Testis (tissue), 2 donors: ENCODE results near the gene PRKRIP1.

Source experiments
- POLR2A ChIP-seq: fragments of 450-650 bp; IDR thresholded peaks from one replicate; pipeline ENCODE4 v1.6.1; 2017; ENCODE audit warnings: antibody characterized with exemption, mild to moderate bottlenecking, moderate library complexity
- TF ChIP-seq, protein P1 (sequence below), 3 experiments: fragments of 450-650 bp in 2 of 3; fragments of 200-600 bp in 1 of 3; sonication (generic) in 1 of 3; IDR thresholded peaks; one replicate each; pipeline ENCODE4 v1.5.1; 2016 to 2019; ENCODE audit warnings: antibody characterized with exemption in 3 of 3, mild to moderate bottlenecking in 2 of 3, moderate library complexity in 1 of 3

DNA sequence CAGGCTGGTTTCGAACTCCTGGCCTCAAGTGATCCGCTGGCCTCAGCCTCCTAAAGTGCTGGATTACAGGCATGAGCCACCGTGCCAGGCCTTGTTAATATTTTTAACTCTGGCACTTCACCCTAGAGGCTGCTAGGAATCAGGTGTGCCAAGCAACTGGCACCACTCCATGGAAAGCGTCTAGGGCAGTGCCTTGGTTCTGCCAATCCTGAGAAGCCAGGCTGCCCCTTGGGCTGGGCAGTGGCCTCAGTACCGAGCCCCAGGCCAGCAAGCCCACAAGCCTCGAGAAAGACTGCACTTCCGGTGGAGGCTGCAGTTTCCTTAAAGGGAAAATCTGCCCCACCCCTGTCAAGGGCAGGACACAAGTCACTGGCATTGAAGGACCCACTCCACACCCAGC is 57.2 kb downstream of the PRKRIP1 start:
- TF ChIP-seq, protein P1, sequence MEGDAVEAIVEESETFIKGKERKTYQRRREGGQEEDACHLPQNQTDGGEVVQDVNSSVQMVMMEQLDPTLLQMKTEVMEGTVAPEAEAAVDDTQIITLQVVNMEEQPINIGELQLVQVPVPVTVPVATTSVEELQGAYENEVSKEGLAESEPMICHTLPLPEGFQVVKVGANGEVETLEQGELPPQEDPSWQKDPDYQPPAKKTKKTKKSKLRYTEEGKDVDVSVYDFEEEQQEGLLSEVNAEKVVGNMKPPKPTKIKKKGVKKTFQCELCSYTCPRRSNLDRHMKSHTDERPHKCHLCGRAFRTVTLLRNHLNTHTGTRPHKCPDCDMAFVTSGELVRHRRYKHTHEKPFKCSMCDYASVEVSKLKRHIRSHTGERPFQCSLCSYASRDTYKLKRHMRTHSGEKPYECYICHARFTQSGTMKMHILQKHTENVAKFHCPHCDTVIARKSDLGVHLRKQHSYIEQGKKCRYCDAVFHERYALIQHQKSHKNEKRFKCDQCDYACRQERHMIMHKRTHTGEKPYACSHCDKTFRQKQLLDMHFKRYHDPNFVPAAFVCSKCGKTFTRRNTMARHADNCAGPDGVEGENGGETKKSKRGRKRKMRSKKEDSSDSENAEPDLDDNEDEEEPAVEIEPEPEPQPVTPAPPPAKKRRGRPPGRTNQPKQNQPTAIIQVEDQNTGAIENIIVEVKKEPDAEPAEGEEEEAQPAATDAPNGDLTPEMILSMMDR (IDR thresholded peaks at IDR 0.05), result no peak
- TF ChIP-seq POLR2A, result no peak
